ENCODE results near the gene RND2.
"Not testable (repeated sequence)": the region's sequence is repeated elsewhere in the genome, so short reads cannot be mapped to it uniquely, and the experiment has no call there.

GRCh38 chr17:43000894-43001293 is 24.1 kb upstream of the RND2 start:
- not testable (repeated sequence) for TF ChIP-seq CTCF, POLR2A (IDR thresholded peaks at IDR 0.05)

All from esophagus squamous epithelium (tissue), 4 donors.